GM19397 (cell line): ENCODE data around the gene WBP1.
"Not testable (repeated sequence)": the region's sequence is repeated elsewhere in the genome, so short reads cannot be mapped to it uniquely, and the experiment has no call there.

Experiments
- ATAC-seq: cut with Tn5 transposase; IDR thresholded peaks from one replicate; pipeline ENCODE4 v1.9.1; 2021; ENCODE audit warnings: mild to moderate bottlenecking, moderate library complexity; ENCODE audit not compliant: unreplicated experiment

Gene WBP1

GRCh38 chr2:74448771-74449170, 9.5 kb upstream of the WBP1 start:
- no peak for ATAC-seq

- ATAC-seq: no peak
Observed at GRCh38 chr2:74450570-74451190, 7.6 kb upstream of the WBP1 start.

DNA sequence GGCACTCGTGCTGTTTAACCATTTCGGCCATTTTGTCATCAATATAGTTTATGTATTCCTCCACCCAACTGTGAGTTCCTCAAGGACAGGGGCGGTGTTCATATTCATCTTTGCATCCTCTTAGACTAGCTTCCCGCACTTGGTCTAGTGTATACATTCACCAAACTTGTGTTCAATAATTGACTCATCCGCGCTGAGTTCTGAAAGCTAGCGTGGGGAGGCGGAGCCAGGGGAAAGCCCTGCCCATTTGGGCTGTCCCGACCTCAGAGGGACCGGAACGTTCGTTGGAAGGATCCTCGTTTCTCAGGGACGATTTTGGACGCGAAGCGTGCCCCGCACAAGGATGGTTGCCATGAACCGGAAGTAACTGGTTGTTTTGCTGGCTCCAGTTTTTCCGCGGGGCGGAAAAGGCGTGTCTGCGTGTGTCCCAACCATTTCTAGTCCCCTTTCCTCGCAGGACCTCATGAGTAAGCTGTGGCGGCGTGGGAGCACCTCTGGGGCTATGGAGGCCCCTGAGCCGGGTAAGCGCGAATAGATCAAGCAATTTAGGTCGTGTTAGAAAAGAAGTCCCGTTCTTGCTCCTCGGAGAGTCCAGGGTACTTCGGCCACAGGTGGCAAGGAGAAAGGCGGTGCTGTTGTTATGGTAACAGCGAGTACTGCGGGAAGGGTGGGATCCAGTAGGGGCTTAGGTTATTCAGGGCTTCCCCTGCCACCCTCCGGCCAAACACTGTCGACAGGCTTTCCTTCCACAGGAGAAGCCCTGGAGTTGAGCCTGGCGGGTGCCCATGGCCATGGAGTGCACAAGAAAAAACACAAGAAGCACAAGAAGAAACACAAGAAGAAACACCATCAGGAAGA, 3.4 kb upstream of the WBP1 start, which contains the start of gene INO80B:
TSS of gene INO80B (plus strand) at position 434 of the 858 bp plus-strand sequence. CDS start at position 464, 30 bp downstream.
- ATAC-seq: peak; percentile 44

- ATAC-seq: no peak
Observed at GRCh38 chr2:74457129-74457548, 1.1 kb upstream of the WBP1 start.

GRCh38 chr2:74457549-74458131, 598 bp upstream of the WBP1 start:
- peak; percentile 37 for ATAC-seq

GRCh38 chr2:74458938-74459363, 713 bp downstream of the WBP1 start:
- ATAC-seq: no peak

GRCh38 chr2:74459503-74460118, 1.4 kb downstream of the WBP1 start:
- ATAC-seq: not testable (repeated sequence)

DNA sequence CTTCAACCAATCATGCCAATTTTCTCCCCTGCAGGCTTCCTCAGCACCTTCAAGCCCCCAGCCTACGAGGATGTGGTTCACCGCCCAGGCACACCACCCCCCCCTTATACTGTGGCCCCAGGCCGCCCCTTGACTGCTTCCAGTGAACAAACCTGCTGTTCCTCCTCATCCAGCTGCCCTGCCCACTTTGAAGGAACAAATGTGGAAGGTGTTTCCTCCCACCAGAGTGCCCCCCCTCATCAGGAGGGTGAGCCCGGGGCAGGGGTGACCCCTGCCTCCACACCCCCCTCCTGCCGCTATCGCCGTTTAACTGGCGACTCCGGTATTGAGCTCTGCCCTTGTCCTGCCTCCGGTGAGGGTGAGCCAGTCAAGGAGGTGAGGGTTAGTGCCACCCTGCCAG, 1.9 kb downstream of the WBP1 start:
- ATAC-seq: not testable (repeated sequence)

- no peak for ATAC-seq
Observed at GRCh38 chr2:74461187-74462053, 3.2 kb downstream of the WBP1 start.

DNA sequence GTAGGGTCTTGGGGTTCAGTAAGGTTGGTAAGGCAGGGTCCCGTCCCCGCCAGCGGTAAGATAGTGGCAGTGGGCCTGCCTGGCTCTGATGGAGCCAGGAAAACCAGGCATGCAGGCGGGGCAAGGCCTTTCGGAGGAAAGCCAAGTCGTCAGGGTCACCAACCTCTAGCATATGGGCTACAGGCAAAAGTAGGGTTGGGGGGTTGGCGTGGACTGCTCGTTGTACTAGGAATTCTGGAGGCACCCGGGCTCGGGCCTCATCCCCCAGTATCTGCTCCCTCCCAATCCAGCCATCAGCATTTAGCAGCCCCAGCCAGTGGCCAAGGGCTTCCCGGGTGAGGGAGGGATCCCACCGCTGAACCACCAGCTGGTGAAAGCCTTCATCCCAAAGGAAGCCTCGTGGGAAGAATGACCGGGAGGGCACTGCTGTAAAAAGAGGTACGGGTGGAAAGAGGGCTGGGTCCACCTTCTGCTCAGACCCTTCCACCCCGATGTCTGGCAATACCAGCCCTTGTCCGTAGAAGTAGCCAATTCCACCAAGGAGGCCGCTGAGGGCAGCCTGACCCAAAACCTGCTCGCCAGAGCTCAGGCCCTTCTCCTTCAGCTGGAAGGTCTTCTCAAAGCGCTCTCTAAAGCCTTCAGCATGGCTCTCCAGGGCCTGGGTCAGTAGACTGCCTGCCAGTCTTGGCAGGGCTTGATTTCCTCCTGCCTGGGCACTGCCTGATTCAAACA, 4.0 kb downstream of the WBP1 start:
- no peak for ATAC-seq

DNA sequence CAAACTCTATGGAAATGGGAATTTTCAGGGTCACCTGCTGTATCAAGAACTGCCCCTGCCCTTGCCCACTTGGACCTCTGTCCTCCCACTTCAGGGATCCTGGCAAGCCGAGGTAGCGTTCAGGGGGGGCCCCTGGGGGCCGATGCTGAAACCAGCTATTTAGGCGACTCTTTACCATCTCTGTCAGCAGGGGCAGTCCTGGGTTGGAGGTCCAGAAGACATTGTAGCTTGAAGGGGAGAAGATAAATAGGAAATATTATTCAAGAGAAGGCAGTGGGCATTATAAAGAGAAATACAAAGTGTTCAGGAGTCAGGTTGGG, 4.5 kb downstream of the WBP1 start:
- ATAC-seq: no peak

DNA sequence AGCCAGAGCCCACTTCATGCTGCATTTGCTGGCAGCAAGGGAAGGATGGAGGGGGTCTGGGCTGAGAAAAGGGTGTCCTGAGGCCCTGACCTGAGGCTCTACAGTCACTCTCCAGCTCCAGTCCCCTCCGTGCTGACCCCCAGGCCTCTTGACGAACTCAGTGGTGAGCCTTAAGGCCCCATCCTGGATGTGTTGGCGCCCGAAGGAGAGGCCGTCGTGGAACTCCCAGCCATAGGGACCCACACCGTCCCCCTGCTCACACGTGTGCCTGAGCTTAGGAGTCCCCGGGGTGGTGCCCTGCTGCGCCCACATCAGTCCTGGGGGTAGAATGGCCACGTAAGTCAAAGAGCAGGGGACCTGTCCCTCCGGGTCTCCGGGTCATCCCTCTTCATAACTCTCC, 6.2 kb downstream of the WBP1 start:
- no peak for ATAC-seq

DNA sequence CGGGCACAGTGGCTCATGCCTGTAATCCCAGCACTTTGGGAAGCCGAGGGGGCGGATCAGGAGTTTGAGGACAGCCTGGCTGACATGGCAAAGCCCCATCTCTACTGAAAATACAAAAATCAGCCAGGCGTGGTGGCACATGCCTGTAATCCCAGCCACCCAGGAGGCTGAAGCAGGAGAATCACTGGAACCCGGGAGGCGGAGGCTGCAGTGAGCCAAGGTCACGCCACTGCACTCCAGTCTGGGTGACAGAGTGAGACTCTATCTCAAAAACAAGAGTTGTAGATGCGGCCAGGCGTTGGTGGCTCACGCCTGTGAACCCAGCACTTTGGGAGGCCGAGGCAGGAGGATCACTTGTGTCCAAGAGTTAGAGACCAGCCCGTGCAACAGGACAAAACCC, 12.5 kb downstream of the WBP1 start:
- not testable (repeated sequence) for ATAC-seq

DNA sequence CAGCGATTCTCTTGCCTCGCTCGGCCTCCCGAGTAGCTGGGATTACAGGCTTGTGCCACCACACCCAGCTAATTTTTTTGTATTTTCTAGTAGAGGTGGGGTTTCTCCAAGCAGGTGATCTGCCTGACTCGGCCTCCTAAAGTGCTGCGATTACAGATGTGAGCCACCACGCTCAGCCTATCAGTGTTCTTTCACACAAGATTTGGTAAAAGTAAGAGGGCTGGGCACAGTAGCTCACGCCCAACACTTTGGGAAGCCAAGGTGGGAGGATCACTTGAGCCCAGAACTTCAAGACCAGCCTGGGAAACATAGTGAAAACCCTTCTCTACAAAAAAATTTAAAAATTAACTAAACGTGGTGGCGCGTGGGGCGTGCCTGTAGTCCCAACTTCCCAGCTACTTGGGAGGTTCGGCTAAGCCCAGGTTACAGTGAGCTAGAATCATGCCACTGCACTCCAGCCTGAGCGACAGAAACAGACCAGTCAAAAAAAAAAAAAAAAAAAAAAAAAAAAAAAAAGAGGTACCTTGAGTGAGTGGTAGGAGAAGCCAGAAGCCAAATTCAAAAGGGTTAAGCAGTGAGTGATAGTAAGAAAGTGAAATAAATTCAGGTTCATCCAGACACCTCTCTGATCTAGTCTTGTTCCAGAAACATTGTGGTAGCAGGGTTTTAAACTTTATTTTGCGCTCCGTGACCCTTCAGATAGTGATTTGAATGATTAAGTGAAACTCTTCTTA, 13.3 kb downstream of the WBP1 start:
- no peak for ATAC-seq

DNA sequence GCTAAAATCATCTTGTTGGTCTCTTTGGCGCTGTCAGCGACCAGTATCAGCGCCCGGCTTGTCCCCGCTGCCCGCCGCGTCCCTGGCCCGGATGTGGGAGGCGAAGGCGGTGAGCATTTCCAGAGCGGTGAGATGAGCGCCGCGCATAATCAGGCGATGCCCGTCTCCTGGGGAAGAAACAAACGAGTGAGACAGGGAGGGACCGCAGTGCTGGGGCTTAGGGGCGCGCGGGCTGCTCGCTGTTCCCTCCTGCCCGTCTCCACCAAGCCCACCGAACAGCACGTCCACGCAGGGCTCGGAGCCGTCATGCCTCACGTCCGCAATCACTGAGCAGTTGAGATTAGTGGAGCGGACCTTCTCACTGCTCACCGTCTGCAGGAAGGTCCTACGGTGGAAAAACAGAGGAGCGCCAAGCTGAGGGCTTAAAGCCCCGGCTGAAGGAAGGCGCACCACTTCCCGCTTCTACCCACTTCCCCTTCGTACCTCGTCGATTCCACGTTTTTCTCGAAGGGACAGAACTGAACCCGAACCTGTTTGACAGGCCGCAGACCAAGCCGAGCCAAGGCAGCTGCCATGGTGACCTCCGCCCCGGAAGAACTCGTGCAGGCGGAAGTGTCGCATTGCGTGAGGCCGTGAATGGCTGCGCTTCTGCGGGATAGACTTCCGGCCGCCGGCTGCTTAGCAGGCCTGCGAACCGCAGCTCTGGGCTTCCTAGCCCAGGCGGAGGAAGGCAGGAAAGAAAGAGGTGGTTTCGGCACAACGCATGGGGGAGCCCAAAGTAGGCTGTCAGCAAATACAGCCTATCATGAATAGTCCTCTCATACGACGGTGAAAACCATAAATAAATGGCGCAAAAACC, 14.1 kb downstream of the WBP1 start, which contains the start of gene MRPL53:
TSS of gene MRPL53 (minus strand) at position 595 of the 859 bp plus-strand sequence. CDS start at position 575, 20 bp downstream.
- ATAC-seq: peak; percentile 83

DNA sequence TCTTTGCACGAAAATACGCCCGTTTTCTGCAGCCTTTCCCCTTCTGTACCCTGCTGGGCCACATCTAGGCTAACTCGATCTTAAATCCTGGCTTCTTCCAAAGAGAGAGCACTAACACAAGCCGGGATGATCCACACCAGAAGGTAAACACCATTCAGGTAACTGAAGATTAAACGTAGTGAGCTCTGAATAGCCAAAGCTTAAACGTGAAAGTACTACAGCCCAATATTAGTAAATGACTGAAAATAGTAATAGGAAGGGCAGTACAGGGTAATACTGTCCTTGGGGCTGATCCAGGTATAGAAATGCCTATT, 14.7 kb downstream of the WBP1 start:
- no peak for ATAC-seq

DNA sequence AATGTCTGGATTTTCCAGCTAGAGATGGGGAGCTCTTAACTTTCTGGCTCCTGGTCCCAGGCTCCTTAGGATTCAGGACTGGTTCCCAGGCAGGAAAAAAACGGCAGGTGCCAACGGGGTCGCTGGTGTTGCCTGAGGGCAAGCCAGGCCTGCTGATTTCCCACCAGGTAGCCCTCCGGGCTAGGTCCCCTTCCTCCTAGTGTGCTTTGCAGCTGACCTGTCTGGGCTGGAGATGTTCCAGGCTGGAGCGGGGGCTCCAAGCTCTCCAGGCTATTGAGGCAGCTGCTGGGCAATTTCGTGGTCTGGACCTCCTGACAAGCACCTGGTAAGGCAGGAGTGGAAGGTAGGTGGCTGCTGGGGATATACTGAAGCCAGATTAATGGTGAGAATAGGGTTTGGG, 16.2 kb downstream of the WBP1 start:
- ATAC-seq: no peak

GRCh38 chr2:74474899-74475298, 16.7 kb downstream of the WBP1 start:
- ATAC-seq: no peak
